ENCODE data around the gene UACA.

Gene UACA

GRCh38 chr15:70792171-70792573 is 28.8 kb upstream of the UACA start:
- no peak for TF ChIP-seq CTCF (conservative IDR thresholded peaks at IDR 0.05; ENCODE audit: low read depth, low read length)
- H3K4me3 ChIP-seq (ENCODE audit: low read length) = no peak overlapping the region
- no peak for DNase-seq (ENCODE audit: low read depth)

GRCh38 chr15:70791259-70791658 is 27.9 kb upstream of the UACA start:
- no peak for TF ChIP-seq CTCF (conservative IDR thresholded peaks at IDR 0.05; ENCODE audit: low read depth, low read length)
- H3K4me3 ChIP-seq (ENCODE audit: low read length) = no peak overlapping the region
- no peak for DNase-seq (ENCODE audit: low read depth)

- DNase-seq (ENCODE audit: low read depth) = no peak
- TF ChIP-seq CTCF (conservative IDR thresholded peaks at IDR 0.05; ENCODE audit: low read depth, low read length) = no peak
- H3K4me3 ChIP-seq (ENCODE audit: low read length) = no peak overlapping the region
Measured at GRCh38 chr15:70789213-70789612, 25.9 kb upstream of the UACA start.

- TF ChIP-seq CTCF (conservative IDR thresholded peaks at IDR 0.05; ENCODE audit: low read depth, low read length) = no peak
- DNase-seq (ENCODE audit: low read depth) = no peak
Measured at GRCh38 chr15:70788114-70789049, 25.0 kb upstream of the UACA start.

GRCh38 chr15:70786996-70787395 is 23.6 kb upstream of the UACA start:
- no peak overlapping the region for H3K4me3 ChIP-seq (ENCODE audit: low read length)
- no peak for TF ChIP-seq CTCF (conservative IDR thresholded peaks at IDR 0.05; ENCODE audit: low read depth, low read length)
- DNase-seq (ENCODE audit: low read depth) = no peak

More at GRCh38 chr15:70788114-70789049, 25.0 kb upstream of the UACA start:
- H3K4me3 ChIP-seq (ENCODE audit: low read length) = no peak overlapping the region

GRCh38 chr15:70783610-70784022 is 20.3 kb upstream of the UACA start:
- DNase-seq (ENCODE audit: low read depth) = peak; percentile 51
- no peak overlapping the region for H3K4me3 ChIP-seq (ENCODE audit: low read length)
- TF ChIP-seq CTCF (conservative IDR thresholded peaks at IDR 0.05; ENCODE audit: low read depth, low read length) = no peak

GRCh38 chr15:70783041-70783440 is 19.7 kb upstream of the UACA start:
- H3K4me3 ChIP-seq (ENCODE audit: low read length) = no peak overlapping the region
- DNase-seq (ENCODE audit: low read depth) = no peak
- no peak for TF ChIP-seq CTCF (conservative IDR thresholded peaks at IDR 0.05; ENCODE audit: low read depth, low read length)
